GM18867 (cell line): ENCODE results near the gene AMN1.
A peak's percentile ranks its signal among the peaks of the same experiment; 100 is the strongest.
"Not testable (repeated sequence)": the region's sequence is repeated elsewhere in the genome, so short reads cannot be mapped to it uniquely, and the experiment has no call there.

ENCODE experiments used
- ATAC-seq: cut with Tn5 transposase; IDR thresholded peaks from one replicate; pipeline ENCODE4 v1.9.1; 2021; ENCODE audit warnings: mild to moderate bottlenecking, moderate library complexity; ENCODE audit not compliant: unreplicated experiment

Gene AMN1

DNA sequence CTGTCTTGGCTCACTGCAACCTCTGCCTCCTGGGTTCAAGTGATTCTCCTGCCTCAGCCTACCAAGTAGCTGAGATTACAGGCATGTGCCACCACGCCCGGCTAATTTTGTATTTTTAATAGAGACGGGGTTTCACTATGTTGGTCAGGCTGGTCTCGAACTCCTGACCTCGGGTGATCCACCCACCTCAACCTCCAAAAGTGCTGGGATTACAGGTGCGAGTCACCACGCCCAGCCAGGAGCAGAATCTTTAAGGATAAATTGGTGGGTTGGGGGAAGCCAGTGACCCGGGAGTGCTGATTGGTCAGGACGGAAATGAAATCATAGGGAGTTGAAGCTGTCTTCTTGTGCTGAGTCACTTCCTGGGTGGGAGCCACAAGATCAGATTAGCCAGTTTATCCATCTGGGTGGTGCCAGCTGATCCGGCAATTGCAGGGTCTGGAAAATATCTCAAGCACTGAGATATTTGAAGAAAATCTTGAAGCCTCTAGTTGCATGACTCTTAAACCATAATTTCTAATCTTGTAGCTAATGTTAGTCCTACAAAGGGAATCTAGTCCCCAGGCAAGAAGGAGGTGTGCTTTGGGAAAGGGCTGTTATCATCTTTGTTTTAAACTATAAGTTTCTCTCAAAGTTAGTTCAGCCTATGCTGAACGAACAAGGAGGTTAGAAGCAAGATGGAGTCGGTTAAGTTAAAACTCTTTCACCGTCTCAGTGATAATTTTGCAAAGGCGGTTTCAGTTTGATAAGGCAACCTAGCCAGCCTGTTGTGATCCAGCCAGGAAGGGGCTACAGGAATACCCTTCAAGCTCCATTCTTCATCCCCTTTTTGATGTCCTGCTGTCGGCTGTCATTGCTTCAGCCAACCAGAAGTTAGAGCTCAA is 5.0 kb upstream of the AMN1 start:
- ATAC-seq: not testable (repeated sequence)

- ATAC-seq: no peak
Observed at GRCh38 chr12:31732926-31733548, 4.2 kb upstream of the AMN1 start.

GRCh38 chr12:31731203-31731602 is 2.4 kb upstream of the AMN1 start:
- not testable (repeated sequence) for ATAC-seq

- ATAC-seq: no peak
Observed at GRCh38 chr12:31729705-31730104, 884 bp upstream of the AMN1 start.

GRCh38 chr12:31728289-31728916 is 418 bp downstream of the AMN1 start:
- peak; percentile 17 for ATAC-seq

DNA sequence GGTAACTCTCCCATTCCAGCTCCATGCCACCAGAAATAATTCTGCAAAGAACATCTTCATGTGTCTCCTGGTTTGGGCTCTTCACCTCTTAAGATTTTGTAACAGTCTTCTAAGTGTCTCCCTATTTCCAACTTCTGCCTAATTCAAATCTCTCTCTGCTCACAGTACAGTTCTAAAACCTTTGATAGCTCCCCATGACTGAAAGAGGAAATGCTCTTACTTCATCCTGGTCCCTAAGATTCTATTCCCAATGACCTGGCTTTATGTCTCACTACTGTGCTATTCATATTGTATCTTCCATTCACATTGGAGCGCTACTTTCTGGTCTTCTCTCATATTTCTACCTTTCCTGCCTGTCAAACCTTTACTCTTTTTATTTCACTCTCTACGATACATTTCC is 1.6 kb downstream of the AMN1 start:
- no peak for ATAC-seq

DNA sequence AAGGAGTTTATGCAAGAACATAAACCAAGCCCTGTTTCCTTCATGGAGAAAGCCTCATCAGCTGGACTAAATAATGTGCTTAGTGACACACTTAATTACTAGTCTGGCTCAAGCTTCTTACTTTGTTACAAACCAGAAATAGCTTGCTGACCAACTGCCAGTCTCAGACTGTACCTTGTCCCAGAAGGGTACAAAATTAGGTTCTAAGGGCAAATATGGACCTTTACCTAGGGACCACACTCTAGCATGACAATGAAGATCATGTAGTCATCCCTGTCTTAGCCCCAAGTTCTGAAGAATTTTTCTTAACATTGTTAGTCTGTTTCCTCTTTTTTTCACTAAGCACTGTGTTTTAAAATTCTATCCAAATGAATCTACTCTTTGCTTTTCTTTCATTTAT is 2.2 kb downstream of the AMN1 start:
- no peak for ATAC-seq

DNA sequence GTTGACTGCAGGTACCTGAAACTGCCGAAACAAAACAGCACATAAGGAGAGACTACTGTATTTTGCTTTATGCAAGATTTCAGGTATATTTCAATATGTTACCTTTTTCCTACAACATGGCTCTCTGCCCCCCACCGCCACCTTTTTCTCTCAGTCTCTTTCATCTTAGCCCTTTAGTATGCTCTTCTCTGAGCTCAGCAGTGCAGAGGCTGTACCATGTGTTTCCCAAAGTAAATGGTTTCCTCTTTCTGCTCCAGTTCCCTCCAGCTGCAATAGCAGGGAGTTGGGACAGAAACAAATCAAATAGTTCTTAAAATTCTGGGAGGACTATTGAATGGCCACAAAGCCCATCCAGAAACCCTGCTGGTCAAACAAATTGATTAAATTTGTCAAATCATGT is 4.3 kb downstream of the AMN1 start:
- no peak for ATAC-seq

- ATAC-seq: no peak
Observed at GRCh38 chr12:31722580-31722979, 6.2 kb downstream of the AMN1 start.

DNA sequence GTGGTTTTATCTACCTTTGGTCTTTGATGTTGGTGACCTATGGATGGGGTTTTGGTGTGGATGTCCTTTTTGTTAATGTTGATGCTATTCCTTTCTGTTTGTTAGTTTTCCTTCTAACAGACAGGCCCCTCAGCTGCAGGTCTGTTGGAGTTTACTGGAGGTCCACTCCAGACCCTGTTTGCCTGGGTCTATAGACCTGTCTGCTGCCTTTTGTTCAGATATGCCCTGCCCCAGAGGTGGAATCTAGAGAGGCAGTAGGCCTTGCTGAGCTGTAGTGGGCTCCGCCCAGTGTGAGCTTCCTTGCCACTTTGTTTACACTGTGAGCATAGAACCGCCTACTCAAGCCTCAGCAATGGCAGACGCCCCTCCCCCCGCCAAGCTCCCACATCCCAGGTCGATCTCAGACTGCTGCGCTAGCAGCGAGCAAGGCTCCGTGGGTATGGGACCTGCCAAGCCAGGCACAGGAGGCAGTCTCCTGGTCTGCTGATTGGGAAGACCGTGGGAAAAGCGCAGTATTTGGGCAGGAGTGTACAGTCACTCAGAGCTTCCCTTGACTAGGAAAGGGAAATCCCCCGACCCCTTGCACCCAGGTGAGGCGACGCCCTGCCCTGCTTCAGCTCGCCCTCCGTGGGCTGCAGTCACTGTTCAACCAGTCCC is 10.2 kb downstream of the AMN1 start:
- ATAC-seq: not testable (repeated sequence)

DNA sequence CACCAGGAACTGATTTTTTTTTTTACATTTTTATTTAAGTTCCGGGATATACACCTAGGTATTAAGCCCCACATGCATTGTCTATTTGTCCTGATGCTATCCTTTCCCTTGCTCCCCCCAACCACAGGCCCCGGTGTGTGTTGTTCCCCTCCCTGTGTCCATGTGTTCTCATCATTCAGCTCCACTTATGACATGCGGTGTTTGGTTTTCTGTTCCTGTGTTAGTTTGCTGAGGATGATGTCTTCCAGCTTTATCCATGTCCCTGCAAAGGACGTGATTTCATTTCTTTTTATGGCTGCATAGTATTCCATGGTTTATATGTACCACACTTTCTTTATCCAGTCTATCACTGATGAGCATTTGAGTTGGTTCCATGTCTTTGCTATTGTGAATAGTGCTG is 11.8 kb downstream of the AMN1 start:
- not testable (repeated sequence) for ATAC-seq

GRCh38 chr12:31715283-31715825 is 13.5 kb downstream of the AMN1 start:
- peak; percentile 75 for ATAC-seq

DNA sequence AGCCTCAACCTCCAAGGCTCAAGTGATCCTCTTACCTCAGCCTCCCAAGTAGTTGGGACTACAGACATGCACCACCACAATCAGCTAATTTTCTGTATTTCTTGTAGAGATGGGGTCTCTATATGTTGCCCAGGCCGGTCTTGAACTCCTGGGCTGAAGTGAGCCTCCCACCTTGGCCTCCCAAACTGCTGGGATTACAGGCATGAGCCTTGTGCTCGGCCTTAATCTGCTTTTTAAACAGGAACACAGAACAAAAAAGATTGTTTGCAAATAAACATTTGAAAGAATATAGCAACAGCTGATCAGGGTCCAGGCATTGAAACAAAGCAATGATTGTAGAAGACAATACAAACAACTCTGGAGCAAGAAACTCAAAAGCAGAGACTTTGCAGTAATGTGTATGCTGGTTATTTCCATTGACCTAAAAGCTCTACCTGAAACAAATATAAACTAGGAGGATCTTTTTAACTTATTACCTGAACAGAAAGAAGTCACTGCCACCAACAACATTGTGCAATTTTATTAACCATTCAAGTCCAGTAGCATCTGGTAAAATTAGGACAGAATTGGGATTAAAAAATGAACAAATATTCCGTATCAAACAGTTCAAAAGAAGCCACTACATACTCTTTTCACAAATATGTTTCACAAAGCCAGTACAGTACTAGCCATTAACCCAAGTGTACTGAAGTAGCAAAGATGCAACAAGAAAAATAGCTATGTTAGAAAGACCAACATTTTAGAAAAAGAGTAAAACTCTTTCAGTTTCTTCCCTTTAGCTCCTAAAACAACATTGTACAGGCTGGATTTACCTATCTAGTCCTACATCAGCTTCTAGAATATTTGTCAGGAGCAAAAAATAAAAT is 14.2 kb downstream of the AMN1 start:
- ATAC-seq: peak; percentile 30

DNA sequence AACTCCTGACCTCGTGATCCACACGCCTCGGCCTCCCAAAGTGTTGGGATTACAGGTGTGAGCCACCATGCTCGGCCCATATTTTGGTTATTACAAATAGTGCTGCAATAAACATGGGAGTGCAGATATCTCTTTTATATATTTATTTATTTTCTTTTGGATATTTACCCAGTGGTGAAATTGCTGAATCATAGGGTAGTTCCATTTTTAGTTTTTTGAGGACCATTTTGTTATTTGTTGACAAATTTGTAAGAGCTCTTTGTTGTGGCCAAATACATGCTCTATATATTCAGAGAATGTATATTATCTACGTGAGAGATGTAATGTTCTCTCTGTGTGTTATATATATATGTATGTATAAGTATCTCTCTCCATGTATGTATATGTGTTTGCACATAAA is 15.9 kb downstream of the AMN1 start:
- ATAC-seq: no peak

- no peak for ATAC-seq
Observed at GRCh38 chr12:31710021-31710818, 18.6 kb downstream of the AMN1 start.

DNA sequence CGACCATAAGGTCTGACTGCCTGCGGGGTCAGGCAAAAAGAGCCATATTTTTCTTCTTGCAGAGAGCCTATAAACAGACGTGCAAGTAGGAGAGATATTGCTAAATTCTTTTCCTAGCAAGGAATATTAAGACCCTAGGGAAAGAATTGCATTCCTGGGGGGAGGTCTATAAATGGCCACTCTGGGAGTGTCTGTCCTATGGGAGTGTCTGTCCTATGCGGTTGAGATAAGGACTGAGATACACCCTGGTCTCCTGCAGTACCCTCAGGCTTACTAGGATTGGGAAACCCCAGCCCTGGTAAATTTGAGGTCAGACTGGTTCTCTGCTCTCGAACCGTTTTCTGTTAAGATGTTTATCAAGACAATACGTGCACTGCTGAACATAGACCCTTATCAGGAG is 20.7 kb downstream of the AMN1 start:
- ATAC-seq: not testable (repeated sequence)

GRCh38 chr12:31705621-31706020 is 23.2 kb downstream of the AMN1 start:
- no peak for ATAC-seq

DNA sequence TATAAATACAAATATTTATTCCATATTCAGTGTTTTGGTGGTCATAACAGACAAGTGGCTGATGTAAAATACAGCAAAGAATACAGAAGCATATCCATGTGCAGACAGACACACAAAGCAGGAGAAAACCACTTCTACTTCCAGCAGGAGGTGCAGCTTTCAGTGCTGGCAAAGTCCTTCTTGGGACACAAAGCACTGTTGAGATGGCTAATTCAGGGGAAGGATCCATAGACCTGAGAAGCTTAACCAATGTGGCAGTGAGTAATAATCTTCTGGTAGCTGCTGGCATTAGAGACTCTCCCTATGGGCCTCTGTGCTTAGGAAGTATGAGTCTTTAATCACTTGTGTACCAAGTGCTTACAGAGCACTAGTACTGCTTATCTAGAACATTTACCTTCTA is 26.8 kb downstream of the AMN1 start:
- no peak for ATAC-seq

GRCh38 chr12:31689921-31690320 is 38.9 kb downstream of the AMN1 start:
- not testable (repeated sequence) for ATAC-seq
